Hematopoietic multipotent progenitor cell treated with erythropoietin and hydrocortisone succinate and interleukin-3 and kit ligand, for 17 days (in vitro differentiated cells): ENCODE data around the gene BTBD10.
"Not testable (repeated sequence)": the region's sequence is repeated elsewhere in the genome, so short reads cannot be mapped to it uniquely, and the experiment has no call there.

Experiments used
- DNase-seq: peaks from one replicate; pipeline ENCODE4 v3.0.0-alpha.2; 2015; ENCODE audit warnings: low spot score

Gene BTBD10

DNA sequence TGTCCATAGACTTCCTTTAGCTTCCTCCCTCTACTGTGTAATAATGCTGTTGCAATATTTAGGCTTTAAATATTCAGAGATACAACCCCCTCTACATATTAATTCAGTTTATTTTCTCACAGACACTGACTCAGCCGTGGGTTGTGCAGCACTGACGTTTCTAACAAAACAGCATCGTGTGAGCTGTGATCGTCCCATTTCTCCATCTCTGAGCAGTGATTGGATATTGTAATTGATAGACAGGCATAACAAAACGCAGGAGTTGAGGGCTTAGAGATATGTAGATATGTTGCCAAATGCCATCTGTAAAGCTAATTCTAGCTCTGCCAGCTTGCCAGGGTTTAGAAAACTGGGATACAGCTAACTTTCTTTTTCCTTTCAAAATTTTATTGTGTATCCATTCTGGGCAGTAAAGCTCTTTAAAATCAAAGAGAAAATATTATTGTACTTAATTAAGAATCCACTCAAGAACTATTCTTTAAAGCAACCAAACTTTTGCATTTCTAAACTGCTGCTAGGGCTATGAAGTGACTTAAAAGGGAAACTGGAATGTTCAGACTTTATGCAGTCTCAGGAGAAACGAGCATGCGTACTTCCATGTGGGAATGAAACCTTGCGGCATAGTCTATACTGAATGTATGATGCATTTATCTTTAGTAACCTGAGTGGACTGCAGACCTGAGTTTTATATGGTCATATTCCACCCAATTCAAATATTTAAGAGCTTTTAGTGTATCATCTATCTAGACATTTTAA is 22.7 kb downstream of the BTBD10 start:
- DNase-seq, result no peak

DNA sequence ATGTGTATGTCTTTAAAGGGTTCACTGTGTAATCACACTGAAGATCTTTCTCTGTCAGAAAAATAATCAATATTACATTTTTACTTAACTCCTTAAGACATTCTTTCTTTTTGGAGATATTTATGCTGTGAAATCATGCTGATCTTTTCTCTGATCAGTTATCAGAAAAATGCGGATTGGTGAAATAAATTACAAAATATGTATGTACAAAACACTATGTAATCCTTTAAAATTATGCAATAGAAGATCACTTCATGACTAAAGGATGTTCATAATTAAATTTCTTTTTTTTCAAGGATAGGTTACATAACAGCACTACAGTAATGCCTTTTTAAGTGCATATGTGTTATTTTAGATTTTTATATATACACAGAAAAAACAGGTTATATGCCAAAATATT is 24.7 kb downstream of the BTBD10 start:
- DNase-seq, result no peak

DNA sequence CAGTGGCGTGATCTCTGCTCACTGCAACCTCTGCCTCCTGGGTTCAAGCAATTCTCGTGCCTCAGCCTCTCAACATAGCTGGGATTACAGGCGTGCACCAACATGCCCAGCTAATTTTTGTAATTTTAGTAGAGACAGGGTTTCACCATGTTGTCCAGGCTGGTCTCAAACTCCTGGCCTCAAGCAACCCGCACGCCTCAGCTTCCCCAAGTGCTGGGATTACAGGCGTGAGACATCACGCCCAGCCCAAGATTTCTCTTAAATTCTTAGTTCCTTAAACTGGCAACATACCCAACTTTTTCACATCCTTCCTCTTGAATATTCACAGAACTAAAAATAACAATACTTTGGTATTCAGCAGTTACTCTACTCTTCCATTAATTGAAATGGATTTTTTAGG is 26.2 kb downstream of the BTBD10 start:
- DNase-seq, result not testable (repeated sequence)

DNA sequence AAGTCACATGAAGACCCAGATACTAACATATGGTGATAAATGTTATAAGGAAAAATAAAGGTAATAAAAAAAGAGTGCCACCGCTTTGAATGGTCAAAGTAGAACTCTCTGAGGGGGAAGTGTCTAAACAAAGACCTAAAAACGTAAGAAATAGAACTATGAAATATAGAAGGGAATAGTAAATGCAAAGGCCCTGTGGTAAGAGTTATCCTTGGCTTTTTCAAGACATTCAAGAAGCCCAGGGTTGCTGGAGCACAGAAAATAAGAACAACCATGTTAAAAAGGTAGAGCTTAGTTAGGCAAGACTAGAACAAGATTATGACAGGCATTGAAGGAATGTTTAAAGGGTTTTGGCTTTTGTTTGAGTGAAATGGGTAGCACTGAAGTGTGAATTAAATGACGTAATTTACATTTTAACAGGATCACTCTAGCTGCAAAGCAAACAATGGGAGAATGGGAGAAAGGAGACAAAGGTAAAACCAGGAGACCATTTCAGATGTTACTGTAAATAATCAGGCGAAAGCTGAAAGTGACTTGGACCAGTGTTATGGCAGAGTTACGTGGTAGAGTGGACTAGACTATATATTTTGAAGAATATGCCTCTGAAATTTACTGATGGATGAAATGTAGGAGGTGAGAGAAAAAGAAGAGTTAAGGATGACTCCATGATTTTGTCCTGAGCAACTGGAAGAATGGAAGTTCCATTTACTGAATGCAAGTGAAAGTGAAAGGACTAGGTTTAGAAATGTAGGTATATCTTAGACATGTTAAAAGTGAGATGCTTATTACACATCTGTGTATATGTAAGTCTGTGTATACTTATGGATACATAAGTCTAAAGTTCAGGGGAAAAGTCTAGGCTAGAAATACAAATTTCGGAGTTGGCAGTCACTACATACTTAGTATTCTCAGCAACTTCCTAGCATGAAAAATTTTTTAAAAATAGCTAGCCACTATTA is 28.5 kb downstream of the BTBD10 start:
- DNase-seq, result no peak

DNA sequence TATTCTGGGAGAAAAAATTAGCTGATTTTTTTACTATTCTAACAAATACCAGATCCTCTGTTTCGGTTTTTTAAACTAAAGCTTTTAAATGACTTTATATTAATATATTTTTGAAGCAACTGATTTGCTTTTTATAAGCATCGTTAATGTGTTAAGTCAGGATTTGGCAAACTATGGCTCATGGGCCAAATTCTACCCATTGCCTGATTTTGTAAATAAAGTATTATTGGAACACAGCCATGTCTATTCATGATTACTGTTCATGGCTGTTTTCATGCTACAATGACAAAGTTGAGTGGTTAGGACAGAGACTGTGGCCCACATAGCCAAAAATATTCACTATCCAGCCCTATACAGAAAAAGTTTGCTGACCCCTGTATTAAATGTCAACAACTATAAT is 29.6 kb downstream of the BTBD10 start:
- no peak for DNase-seq

DNA sequence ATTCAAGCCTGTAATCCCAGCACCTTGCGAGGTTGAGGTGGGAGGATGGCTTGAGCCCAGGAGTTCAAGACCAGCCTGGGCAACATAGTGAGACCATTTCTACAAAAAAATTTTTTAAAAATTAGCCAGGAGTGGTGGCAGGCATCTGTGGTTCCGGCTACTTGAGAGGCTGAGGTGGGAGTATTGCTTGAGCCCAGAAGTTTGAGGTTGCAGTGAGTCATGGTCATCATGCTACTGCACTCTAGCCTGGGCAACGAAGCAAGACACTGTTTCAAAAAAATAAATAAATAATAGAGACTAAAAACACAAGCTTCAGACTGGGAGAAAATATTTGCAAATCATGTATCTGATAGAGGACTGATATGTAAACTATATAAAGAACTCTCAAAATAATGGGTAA is 33.2 kb downstream of the BTBD10 start:
- no peak for DNase-seq

DNA sequence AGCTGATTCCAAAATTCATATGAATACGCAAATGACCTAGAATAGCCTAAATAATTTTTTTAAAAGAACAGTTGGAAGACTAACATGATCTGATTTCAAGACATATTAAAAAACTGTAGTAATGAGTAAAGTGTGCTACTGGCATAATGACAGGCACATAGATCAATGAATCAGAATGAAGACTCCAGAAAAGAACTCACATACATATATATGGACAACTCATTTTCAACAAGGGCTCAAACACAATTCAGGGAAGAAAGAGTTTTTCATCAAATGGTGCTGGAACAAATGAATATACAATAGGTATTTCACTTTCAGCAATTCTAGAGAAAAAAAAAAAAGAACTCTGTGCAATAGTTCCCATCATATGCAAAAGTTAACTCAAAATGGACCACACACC is 33.7 kb downstream of the BTBD10 start:
- DNase-seq, result no peak

DNA sequence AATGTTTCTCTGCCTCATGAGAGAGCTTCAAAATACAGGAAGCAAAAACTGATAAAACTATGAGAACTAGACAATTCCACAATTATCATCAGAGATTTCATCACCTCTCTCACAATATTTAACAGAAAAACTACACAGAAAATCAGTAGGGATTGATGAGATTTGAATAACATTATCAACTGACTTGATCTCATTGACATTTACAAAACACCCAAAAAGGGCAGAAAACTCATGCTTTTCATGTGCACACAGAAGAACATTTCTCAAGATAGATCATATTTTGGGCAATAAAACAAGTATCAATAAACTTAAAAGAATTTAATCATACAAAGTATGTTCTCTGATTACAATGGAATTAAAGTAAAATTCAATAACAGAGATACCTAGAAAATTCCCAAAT is 35.6 kb downstream of the BTBD10 start:
- no peak for DNase-seq

DNA sequence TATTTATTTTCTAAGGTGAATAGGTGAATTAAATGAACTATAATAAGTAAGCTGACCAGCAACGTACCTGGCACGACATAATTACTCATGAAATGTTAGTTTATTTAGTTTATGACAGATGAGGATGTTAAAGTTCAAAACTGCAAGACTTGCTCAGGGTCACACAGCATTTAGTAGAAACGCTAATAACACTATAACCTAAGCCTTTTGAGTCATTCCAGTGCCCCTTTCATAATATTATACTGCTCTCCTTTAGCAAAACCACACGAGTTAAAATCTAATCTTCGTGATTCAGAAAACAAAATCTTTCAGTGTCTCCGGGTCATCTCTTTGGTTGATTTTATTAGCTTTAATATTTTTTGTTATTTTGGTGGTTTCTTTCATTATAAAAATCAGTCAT is 39.6 kb downstream of the BTBD10 start:
- no peak for DNase-seq

DNA sequence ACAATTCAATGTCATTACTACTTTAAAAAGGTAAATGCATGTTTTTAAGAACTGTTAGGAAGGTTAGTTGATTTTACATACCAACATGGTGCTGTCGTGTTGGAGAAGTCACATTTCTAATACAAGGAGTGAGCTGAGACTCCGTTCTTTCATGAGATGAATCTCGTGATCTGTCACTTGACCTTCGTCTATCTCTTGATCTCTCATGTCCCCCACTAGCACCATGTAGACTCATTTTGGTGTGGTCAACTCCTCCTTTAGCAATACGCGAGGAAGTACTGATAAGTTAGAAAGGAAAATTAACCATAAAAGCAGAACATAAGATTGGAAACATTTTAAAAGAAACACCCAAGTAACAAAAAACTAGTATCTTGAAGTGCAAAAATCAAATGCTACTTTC is 41.5 kb downstream of the BTBD10 start:
- no peak for DNase-seq

DNA sequence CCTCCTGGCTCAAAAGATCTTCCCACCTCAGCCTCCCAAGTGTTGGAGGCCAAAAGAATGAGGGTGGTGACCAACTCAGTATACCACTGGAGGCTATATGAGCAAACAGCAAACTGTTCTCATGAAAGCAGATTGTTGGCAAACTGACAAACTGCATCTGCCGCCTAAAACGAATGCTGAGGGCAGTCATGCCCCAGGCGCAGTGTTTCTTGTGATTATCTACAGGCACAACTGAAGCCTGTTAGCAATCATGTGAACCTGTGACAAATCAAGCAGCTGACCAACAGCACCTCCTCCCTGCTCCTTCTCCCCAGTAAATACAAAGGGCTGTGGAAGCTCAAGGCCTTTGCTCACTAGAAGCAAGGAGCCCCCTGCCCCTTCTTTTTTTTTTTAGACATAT is 47.8 kb downstream of the BTBD10 start:
- no peak for DNase-seq

DNA sequence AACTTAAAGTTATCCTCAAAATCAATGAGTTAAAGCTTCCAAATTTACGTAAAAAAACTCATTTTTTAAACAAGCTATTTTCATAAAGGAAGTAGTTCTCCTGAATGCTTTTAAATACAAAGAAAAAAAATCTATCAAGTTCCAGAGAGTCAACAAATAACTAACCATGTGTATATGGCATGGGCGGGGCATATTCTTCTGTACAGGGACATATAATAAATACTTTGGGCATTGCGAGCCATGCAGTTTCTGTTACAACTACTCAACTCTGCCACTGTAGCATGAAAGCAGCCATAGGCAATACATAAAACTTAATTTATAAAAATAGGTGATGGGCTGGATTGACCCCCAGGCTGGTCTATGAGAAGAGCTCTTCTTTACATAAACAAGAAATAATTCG is 57.8 kb downstream of the BTBD10 start:
- DNase-seq, result no peak

DNA sequence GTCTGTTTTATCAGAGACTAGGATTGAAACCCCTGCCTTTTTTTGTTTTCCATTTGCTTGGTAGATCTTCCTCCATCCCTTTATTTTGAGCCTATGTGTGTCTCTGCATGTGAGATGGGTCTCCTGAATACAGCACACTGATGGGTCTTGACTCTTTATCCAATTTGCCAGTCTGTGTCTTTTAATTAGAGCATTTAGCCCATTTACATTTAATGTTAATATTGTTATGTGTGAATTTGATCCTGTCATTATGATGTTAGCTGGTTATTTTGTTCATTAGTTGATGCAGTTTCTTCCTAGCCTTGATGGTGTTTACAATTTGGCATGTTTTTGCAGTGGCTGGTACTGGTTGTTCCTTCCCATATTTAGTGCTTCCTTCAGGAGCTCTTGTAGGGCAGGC is 64.7 kb downstream of the BTBD10 start:
- not testable (repeated sequence) for DNase-seq

DNA sequence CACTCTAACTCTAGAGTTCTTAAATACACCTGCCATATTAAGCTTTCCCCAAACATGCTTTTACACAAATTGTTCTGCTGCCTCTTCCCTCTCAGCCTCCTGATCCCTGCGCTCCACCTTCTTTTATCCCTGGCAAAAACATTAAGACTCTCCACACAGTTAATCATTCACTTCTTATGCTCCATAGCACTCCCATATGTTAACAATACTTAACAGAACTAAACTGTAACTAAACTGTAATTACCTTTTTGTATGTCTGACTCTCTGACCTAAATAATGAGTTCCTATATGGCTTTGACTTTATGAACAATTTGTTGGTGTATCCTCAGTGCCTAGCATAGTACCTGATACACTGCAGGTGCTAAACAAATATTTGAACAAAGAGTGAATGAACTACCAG is 71.8 kb downstream of the BTBD10 start:
- no peak for DNase-seq

DNA sequence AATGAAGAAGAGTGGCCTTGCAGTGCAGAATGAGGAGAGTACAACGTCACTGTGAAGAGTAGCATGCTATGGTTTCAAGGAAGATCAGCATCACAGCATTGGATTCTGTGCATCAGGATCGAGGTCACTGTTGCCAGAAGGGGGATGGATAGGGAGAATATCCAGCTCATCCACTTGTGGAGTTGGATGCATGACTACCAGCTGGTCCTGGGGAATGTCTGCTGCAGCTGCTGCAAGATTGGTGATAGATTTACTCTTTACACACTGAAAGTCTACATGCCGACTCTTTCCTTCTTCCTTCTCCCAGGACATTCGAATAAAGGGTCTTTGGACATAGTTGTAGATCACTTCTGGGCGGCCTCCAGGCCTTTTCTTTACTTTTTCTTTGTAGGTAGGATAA is 74.3 kb downstream of the BTBD10 start:
- no peak for DNase-seq

DNA sequence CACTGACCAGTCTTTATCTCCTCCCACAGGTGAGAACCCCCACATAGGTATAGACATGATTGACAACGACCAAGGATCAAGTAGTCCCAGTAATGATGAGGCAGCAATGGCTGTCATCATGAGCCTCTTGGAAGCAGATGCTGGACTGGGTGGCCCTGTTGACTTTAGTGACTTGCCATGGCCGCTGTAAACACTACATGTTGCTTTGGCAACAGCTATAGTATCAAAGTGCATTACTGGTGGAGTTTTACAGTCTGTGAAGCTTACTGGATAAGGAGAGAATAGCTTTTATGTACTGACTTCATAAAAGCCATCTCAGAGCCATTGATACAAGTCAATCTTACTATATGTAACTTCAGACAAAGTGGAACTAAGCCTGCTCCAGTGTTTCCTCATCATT is 76.5 kb downstream of the BTBD10 start:
- no peak for DNase-seq

DNA sequence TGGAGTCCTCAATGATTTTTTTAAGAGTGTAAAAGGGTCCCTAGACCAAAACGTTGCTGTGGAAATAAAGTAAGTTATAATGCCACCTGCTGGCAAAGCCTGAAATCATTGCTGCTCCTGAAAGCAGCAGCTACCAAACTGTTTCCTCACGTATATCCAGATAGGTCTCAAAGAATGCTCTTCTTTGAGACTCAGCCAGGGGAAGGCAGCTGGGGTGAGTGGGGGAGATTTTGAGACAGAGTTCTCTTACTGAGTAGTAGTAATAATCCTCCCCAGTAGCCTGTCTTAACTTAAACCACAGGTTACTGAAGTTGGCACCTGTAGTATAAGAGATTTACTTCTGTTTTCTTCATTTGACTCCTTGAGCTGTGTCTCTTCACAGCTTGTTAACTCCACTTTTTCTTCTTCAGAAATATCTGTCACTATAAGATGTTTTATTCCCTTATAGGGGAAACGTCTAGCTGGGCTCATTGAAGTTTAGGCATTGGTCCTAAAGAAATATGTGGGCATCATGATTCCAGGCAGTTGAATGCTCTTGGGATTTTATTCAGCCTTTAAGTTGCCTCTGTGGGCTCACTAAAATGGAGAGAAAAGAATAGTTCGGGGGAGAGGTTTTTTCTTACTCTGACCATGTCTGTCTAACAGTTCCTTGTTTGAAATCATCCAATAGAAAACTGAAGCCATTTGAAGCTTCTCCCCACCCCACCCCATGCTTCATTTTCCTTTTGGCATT is 77.9 kb downstream of the BTBD10 start:
- DNase-seq, result no peak

DNA sequence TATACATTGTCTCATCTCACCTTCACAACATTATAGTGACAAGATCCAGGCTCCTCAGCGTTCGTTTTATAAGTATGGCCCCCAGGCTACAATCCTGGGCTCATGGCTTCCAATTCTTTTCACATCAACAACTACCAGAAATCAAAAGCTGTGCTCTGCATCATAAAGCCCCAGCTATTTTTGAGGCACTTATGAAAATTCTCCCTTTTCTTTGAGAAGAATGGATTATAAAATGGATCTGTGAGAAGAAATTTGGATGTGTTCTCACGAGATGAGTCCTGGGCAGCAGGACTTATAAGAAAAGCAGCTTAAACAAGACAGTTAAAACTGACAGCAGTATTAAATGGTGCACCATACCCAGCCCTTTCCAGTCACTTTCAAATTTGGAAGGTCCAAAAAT is 80.3 kb downstream of the BTBD10 start:
- no peak for DNase-seq

DNA sequence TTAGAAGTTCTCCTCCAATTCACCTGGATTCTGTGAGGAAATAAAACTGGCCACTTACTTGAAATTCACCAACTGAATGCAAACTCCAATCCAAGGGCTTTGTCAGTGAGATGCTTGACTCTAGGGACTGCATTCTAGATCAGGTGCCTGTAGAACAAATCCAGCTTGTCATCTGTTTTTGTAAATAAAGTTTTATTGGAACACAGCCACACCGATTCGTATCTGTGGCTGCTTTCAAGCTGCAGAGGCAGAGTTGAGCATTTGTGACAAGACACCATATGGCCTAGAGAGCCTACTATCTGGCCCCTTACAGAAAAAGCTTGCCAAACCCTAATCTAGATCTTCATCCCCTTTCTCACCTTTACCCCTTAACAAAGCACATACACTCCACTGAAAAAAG is 82.3 kb downstream of the BTBD10 start:
- DNase-seq, result no peak

DNA sequence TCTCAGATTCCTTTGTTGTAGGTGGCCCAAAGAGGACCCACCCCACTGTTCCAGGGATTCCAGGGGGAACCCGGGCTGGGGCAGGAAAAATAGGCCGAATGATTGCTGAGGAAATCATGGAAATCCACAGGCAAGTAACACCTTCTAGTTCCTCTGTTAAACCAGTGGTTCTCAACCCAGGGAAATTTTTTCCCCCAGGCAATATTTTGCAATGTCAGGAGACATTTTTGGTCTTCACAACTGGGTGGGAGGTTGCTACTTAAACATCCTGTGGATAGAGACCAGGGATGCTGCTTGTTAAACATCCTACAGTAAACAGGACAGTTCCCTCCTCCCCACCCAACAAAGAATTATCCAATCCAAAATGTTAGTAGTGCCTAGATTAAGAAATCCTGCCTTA is 84.7 kb downstream of the BTBD10 start:
- DNase-seq, result no peak

DNA sequence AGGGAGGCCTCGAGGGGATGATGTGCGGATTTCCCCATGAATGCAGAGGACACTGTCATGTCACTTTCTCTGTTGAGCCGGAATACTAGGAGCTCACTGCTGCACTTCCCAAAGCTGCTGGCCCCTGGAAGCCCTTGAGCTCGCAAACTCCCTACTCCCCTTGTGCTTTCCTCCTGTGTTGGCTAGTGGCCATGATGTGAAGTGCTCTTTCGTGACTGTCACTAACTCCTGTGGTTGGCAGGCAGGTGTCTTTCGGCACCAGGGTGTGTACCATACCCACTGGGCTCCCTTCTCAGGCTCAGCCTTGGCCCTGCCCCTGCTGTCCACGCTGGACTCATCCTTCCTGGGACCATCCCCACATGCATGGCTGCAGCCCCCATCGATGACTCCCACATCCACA is 86.2 kb downstream of the BTBD10 start:
- no peak for DNase-seq

DNA sequence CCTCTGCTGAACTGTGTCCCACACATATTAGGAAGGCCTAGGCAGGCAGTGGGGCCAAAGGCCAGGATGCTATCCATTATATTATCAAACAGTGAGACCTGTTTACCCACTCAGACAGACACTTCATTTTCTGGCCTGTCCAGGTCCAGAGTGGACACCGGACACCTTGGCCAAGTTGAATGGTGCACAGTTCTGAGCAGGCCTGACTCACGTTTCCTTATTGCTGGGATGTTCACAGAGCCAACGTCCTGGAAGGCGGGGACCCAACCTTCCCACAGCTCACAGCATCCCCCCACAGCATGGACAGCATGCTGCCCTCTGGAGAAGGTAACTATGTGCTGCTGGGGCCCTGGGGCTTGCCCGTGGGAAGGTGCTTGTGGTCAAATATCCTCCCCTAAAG is 86.6 kb downstream of the BTBD10 start:
- no peak for DNase-seq

DNA sequence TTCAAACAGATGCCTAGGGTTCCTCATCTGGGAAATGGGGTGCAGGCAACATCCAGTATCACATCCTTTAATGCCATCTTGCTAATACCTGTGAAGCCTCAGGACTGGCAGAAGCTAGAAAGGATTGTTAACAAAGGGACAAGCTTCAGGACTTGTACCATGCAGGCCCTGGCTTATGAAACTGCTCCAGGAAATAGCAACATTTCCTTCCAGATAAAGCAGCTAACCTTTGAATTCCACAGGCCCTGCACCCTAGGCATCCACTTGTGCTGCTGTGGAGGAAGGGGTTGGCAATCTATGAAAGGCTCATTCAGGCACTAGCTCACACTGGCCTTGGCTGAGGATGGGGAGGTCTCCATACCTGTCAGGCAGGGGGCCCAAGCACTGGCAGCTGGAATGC is 87.2 kb downstream of the BTBD10 start:
- DNase-seq, result no peak
